ENCODE results near the gene TACR1.

- TF ChIP-seq, protein P1, sequence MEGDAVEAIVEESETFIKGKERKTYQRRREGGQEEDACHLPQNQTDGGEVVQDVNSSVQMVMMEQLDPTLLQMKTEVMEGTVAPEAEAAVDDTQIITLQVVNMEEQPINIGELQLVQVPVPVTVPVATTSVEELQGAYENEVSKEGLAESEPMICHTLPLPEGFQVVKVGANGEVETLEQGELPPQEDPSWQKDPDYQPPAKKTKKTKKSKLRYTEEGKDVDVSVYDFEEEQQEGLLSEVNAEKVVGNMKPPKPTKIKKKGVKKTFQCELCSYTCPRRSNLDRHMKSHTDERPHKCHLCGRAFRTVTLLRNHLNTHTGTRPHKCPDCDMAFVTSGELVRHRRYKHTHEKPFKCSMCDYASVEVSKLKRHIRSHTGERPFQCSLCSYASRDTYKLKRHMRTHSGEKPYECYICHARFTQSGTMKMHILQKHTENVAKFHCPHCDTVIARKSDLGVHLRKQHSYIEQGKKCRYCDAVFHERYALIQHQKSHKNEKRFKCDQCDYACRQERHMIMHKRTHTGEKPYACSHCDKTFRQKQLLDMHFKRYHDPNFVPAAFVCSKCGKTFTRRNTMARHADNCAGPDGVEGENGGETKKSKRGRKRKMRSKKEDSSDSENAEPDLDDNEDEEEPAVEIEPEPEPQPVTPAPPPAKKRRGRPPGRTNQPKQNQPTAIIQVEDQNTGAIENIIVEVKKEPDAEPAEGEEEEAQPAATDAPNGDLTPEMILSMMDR (conservative IDR thresholded peaks at IDR 0.05) = no peak
- TF ChIP-seq EZH2 (IDR thresholded peaks at IDR 0.05; ENCODE audit: low read depth) = no peak
Observed at GRCh38 chr2:75238670-75239330, 39.5 kb upstream of the TACR1 start.
